Gastrocnemius medialis (tissue), 4 donors: Measurements from ENCODE around the gene GPC4.

Experiments
- POLR2A ChIP-seq, 2 donors: fragments of 450-650 bp; IDR thresholded peaks; one replicate each; pipeline ENCODE4 v1.6.1; 2017; ENCODE audit warnings: antibody characterized with exemption in 2 of 2, mild to moderate bottlenecking in 2 of 2, moderate library complexity in 2 of 2
- TF ChIP-seq, protein P1 (sequence below), 5 experiments: fragments of 450-650 bp in 3 of 5; fragments of 200-600 bp in 2 of 5; sonication (generic) in 2 of 5; IDR thresholded peaks in 4 of 5; conservative IDR thresholded peaks in 1 of 5; 1 replicate in 4 of 5; 2 replicates in 1 of 5; pipeline ENCODE4 v1.5.1; 2016 to 2019; ENCODE audit warnings: antibody characterized with exemption in 5 of 5, mild to moderate bottlenecking in 3 of 5, moderate library complexity in 3 of 5

DNA sequence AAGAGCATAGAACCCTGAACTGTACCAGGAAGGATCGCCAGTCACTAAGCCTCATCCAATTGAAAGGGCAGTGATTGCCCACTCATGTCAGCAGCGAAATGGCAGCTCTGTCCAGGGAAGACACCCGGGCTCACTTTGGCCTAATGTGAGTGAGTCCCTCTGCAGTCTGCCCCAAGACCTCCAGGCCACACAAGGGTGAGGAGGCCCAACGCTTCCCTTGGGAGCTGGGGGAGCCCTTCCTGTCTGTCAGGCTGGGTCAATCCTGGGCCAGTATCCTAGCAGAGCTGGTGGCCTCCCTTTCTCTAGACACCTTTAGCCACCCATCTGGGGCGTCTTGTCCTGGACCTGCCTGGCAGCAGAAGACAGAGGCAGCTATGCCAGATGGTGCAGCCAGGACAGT is 39.6 kb upstream of the GPC4 start:
- TF ChIP-seq, protein P1, sequence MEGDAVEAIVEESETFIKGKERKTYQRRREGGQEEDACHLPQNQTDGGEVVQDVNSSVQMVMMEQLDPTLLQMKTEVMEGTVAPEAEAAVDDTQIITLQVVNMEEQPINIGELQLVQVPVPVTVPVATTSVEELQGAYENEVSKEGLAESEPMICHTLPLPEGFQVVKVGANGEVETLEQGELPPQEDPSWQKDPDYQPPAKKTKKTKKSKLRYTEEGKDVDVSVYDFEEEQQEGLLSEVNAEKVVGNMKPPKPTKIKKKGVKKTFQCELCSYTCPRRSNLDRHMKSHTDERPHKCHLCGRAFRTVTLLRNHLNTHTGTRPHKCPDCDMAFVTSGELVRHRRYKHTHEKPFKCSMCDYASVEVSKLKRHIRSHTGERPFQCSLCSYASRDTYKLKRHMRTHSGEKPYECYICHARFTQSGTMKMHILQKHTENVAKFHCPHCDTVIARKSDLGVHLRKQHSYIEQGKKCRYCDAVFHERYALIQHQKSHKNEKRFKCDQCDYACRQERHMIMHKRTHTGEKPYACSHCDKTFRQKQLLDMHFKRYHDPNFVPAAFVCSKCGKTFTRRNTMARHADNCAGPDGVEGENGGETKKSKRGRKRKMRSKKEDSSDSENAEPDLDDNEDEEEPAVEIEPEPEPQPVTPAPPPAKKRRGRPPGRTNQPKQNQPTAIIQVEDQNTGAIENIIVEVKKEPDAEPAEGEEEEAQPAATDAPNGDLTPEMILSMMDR (IDR thresholded peaks at IDR 0.05 in 4 of 5, conservative IDR thresholded peaks at IDR 0.05 in 1 of 5) = no peak
- no peak for TF ChIP-seq POLR2A (IDR thresholded peaks at IDR 0.05)
